Globus pallidus (tissue), 1 donor: ENCODE measurements around the gene THBS2.
A peak's percentile ranks its signal among the peaks of the same experiment; 100 is the strongest.
"Not testable (repeated sequence)": the region's sequence is repeated elsewhere in the genome, so short reads cannot be mapped to it uniquely, and the experiment has no call there.

Source experiments
- DNase-seq: peaks from one replicate; pipeline ENCODE4 v3.0.0-alpha.2; 2015; ENCODE audit warnings: low spot score

Gene THBS2

DNA sequence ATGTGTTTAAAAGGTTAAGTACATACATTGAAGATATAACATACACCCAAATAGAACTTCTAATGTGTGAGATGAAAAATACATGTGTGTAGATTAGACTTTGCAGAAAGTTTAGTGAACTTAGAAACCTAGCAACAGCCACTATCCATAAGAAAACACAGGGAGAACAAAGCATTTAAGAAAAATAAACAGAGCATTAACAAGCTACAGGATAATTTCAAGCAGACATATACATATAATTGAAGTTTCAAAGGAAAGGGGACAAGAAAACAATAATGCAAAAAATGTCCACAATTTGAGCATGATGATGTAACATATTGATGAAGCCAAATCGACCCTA is 18.2 kb upstream of the THBS2 start:
- DNase-seq, result no peak

DNA sequence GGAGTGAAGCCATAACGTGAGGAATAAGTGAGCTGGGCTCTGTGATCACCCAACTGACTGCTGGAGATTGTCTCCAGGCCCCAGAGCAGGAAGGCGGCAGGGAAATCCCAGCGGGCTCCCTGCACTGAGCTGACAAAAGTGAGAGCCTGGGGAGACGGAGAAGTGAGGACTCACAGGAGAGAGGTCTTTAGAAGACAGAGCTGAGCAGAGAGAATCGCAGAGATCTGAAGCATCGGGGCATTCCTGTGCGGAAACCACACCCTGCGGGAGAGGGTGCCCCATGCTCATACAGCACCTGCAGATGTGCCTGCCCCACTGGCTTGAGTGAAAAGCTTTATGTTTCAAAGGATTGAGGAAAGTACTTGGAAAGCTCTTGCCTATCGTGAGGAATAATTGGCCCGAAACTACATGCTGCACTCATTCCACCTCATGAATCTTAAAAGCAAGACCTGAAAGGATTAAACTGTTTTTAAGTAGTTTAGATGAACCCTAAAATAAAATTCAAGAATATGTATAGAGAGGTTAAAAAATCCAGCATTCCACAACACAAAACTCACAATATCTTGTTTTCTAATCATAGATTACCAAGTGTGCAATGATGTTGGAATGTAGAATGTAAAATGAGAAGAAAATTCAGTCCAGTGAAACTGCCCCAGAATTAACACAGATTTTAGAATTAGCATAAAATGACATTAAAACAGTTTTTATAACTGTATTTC is 17.7 kb upstream of the THBS2 start:
- DNase-seq, result no peak

DNA sequence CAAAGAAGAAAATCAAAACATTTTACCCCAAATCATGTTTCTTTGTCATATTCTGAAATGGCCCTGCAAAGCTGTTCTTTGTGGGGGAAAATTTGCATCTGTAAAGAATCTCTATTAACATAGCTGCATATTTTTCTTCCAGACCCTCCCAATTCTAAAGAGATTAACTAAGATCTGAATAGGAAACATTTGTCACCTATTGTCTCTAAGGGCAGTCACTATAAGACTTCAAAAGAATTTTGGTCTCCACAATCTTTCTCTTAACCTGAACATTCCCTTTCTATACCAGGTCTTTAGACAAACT is 16.4 kb upstream of the THBS2 start:
- not testable (repeated sequence) for DNase-seq

DNA sequence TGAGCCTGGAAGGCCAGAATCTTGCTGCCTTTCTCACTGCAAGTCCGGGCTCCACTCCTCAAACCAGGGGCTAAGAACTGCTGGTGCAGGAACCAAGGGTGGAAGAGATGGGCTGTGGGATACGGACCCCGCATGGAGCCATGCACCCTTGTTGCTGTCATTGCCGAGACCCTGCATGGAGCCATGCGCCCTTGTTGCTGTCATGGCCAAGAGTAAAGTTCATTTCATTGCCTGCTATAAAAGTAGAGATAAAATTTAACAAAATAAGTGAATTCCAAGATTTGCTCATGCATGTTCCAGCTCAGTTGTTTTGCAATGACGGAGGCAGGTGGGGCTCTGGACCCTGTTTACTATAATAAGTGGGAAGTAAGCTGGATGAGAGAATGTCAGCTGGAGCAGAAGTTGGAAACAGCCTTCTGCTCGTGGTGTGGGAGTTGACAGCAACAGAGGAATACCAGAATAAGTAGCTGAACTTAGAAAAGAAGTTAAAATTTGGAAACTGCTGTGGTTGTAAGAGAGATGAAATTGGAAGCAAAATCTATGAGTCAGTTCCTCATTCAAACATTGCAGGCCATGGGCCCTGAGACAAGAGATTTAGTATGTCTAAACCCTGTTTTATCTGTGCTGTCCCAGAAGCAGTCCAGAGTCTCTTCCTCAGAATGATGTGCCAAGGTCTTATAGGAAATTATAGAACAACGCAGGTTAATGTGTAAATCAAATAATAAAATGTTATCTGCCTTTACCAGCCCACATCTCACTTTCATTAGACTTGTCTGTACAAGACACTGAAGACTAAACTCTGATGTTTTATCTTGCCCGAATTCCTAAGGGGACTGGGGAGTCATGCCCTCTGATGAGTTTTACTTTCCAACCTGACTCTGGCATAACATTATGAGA is 15.8 kb upstream of the THBS2 start:
- DNase-seq, result no peak

DNA sequence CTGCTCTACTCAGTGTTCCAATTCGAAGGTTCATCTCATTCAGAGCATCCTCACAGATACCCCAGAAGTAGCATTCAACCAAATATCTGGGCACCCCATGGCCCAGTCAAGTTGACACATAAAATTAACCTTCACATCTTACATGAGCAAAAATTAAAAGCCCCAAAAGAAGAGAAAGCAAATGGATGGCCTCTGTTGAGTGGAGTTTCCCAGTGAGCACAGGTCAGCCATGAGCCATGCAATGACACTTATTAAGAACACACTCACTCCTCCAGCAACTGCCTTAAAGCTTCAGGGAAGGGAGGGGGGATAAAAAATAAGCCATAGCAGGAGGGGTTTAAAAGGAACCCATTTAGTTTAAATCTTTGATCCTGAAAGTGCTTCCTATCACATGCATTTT is 14.6 kb upstream of the THBS2 start:
- DNase-seq, result no peak

DNA sequence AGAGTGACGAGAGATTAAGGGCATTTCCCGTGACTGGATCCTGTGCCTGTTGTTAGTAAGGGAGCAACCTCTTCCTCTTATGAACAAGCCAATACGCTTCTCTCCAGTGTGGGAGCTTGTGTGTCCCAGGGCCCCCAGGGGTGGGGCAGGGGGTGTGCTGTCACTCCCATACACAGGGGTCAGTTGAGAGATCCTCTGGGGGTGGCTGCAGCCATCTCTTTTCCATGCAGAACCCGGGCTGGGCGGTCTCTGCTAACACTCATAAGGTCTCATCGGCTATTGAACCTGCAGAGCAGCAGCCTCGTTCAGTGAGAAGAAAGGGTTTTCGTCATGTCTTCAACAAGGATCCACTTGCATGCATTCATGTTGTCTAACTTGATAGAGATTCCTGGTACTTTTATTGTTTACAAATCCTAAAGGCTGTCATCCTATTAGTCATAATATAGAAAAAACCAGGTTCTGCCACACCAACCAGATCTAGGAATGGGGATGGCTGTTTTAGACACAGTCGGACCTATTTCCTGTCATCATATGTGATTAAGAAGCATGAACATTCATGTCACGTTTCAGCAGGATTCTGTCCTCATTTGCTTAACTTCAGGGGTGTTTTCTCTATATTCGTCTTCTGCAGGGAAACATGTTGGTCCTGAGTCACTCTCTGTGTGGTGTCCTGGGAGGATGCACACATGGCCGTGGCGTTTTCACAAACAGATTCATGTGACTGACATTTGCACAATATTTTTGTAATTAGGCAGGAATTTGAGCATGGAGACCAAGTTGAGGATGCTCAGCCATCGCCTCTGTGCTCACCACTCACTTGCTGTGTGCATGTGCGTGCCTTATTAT is 13.3 kb upstream of the THBS2 start:
- DNase-seq, result no peak

DNA sequence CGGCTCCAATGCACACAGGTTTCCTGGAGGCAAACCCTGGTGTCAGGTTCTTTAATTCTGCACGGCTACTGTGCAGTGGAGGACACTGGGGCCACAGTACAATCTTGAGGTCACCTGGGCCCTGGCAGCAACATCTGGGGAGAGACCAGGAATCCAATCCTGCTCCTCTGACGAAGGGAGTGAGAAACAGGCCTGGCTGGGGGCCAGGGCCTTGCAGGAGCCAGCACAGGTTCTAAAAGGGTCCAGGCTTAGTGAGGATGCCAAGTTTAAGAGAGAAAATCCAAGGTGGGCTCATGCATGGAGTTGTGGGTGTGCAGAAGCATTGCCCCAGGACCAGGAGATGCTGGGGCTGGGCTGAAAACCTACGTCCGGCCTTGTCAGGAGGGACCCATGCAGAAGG is 12.6 kb upstream of the THBS2 start:
- no peak for DNase-seq

DNA sequence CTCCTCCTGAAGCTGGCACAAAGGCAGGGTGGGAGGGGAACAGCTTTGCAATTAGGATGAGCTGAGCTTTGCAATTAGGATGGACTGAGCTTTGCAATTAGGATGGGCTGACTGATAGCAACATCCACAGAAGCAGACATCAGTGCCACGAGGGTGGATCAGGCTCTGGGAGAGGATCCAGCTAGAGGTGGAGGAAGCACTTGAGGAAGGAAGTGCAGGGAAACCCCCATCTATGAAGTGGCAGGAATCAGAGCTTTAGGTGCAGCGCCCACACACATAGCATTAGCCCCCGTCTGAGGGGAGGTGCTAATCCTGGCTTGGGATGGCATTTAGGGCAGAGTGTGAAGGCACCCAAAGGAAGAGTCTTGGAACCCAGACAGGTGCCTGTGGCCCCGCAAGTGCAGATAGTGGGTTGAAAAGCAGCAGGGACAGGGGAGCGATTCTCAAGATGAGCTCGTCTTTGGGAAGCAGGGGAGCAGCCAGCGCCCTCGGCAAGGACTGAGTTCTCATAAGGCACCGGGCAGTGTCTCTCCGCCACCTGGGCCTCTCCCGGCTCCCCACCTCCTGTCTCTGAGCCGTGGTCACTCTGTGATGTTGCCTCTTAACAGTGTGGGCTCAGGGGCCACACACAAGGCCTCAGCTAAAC is 12.0 kb upstream of the THBS2 start:
- DNase-seq, result no peak

DNA sequence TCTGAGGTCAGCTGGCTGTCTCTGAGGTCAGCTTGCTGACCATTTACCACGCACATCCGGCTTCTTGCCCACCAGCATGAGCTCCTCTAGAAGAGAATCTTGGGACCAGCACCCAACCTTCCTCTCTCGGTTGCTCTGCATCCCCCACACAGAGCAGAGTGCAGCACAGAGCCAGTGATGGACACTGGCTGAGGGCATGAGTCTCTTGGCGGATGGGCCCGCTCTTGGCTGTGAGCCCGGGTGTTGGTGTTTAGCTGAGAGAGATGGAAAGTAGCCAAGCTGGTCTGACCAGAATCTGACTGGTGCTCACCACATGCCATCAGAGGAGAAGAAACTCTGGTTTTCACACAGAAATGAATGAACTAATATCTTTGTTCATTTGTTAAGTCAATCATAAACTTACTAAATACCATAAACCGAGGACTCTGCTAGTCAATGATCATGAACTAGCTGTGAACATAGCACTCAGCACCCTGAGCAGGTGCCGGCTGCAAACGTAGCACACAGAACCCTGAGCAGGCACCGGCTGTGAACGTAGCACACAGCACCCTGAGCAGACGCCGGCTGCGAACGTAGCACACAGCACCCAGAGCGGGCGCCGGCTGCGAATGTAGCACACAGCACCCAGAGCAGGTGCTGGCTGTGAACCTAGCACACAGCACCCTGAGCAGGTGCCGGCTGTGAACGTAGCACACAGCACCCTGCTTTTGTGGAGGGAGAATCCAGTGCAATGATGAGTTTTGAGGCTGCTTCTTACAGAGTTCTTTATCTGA is 10.4 kb upstream of the THBS2 start:
- peak; percentile 49 for DNase-seq

DNA sequence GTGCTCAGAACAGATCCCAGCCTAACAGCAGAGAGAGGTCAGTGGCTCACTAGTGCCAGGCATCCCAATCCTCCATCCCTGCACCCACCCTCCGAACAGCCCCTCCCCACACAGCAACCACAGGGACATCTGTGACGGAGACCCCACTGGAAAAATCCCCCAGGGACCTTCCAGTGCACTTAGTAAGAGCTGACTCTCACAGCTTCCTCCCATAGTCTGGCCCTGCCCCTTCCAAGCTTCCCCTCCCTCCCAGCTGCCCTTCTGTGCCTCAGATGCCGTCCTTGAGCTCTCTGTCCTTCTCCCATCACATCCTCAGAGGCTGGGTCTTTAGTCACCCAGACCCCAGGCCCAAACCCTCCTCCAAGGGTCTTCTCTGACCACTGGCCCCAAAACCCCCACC is 9.7 kb upstream of the THBS2 start:
- no peak for DNase-seq

DNA sequence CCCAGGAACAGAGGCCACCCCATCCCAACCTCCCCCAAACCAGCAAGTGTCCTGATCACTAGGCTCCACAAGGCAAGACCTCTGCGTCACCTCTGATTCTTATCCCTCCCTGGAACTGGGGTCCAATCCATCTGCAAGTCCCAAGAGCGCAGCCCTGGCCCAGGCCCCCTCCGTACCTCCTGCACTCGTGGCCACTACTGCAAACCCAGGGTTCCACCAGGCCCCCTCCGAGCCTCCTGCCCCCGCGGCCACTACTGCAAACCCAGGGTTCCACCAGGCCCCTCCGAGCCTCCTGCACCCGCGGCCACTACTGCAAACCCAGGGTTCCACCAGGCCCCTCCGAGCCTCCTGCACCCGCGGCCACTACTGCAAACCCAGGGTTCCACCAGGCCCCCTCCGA is 9.0 kb upstream of the THBS2 start:
- DNase-seq, result not testable (repeated sequence)

DNA sequence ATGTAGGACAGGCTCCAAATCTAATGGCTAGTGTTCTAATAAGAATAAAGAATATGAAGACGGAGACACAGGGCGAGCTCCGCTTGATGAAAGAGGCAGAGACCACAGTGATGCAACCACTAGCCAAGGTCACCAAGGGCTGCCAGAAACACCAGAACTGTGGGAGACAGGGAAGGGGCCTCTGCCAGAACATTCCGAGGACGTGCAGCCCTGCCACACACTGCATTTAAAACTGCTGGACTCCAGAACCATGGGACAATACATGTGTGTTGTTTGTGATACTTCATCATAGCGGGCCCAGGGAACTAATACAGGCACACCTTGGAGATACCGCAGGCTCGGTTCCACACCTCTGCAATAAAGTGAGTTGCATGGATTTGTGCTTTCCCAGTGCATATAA is 2.9 kb upstream of the THBS2 start:
- DNase-seq, result no peak

DNA sequence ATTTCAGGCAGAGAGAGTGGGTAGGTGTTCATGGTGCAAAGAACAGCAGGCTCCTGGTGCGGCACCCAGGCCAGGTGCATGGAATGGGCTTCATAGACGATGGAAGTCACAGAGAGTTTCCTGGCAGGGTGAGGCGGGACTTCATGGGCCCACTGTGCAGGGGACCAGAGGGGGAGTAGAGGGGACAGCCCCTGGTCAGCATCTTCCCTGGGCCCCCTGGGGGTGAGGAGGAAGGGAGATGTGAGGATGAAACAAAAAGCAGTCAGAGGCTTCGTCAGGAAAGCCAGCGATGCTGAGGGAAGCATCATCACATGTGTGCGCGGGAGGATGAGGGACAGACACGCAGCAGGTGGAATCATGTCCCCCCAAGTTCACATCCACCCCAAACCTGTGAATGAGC is 2.4 kb upstream of the THBS2 start:
- DNase-seq, result no peak

DNA sequence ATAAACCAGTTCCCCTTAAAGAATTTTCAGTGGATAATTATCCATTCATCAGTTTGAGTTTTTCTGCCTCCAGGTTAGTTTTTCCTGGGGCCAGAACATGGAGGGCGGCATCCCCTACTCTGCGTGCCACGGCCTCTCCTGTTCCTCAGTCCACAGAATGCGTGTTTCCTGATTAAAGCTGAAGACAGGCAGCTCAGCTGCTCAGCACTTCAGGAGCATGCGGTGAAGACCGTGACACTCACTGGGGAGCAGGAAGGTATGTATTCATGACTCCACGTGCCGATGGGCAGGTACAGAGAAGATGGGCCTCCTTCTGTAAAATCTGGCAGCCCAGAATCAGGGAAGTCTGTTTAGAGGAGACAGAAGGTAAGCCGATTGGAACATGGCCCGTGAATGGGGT is 2.0 kb upstream of the THBS2 start:
- DNase-seq, result no peak

DNA sequence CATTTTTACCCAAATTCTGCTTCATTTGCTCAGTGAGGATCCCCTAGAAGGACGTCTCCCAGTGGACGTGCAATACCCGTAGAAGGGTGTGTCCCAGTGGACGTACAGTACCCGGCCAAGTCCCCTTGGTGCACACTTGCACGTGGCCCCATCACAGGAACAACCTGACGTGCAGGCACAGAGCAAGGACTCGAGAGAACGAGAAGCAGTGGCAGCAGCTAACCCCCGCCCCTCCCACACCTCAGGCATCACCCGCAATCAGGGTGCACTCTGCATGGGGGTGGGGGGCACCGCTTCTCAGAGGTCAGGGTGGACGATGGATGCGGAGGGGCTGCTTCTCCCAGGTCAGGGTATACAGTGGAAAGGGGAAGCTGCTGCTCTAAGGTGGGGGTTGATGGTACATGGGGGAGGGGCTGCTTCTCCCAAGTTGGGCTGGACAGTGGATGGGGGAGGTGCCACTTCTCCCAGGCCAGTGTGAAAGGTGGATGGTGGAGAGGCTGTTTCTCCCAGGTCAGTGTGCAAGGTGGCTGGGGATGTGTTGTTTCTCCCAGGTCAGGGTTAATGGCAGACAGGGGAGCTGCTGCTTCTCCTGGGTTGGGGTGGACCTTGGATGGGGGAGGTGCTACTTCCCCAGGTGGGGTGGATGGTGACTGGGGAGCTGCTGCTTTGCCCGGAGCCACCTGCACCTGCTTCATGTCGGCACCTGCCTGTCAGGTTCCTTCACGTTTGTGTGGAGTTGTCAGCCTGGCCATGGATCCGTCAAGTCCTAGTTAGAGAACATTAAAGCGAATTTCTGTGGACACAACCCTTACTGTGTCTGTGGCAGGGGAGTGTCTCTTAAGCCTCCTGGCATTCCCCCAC is 1.0 kb upstream of the THBS2 start:
- DNase-seq, result no peak

DNA sequence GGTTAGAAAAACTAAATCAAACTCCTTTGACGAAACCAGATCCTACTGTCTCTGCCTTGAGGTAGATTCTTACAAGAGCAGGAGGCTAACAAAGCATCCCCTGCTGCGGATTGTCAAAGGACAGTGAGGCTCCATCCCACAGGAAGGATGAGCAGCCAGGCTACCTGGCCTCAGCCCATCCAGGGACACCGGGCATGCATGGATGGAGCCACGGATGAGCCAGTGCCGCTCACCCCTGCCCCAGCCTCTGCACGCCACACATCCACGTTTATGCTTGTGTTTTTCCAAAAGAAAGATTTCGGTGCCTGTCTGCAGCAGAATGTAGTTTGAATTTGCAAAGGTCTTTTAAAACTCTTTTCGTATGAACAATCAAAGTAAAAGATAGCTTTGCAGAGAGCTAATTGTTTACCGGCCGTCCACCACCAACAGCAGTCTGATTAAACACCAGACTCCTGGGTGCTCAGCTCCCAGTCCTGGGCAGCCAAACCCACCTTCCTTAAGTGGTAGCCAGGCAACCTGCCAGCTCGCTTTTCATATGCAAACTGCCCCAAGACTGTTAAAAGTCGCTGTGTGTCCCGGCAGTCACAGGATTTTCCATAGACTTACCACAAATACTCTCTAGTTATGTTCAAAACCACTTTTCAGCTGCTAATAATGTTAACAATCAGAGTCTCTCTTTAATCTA is 999 bp downstream of the THBS2 start:
- DNase-seq, result peak; percentile 76

DNA sequence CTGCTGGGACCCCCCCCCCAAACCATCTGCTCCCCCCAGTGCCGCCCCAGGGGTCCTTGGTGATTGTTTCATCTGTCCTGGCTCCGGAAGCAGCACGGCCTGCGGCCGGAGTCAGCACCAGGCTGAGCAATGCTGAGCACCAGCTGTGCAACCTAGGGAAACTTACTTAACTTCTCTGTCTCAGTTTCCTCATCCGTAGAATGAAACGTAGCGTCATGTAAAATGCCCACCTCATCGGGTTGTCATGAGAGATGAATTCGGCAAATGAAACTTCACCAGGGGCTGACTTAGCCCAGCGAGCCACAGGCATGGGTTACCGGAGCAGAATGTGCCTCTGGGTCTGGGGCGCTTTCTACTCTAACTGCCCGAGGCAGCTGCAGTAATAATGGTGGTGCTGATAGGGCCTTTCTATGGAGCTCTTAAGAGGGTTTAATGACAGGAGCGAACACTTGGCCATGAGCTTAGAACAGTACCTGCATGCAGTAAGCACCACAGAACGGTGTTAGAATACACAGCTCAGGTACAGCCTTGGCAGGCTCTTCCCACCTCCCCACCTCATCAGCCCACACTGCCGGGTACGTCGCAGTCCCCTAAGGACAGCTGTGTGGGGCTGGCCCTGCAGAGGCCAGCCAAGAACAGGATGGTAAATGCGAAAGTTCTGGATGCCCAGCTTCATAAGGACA is 1.7 kb downstream of the THBS2 start:
- peak; percentile 41 for DNase-seq

DNA sequence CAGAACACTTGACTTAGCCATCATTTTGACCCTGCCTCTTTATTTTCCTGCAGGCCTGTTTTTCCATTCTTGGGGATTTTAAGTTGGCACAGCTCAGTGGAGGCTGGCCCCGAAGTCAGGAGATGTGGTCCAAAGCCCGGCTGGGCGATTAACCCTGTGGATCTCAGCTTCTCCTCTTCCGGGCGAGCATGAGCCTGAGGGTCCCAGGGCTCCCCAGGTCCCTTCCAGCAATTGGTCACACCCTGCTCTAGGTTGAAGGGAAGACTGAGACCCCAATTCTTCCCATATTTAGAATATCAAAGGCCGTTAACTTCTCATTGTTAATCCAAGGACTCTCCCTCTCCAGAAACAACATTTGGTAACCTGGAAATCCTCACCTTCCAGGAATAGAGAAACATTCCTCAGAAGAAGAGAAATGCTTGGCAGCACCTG is 2.3 kb downstream of the THBS2 start:
- DNase-seq, result peak; percentile 80

DNA sequence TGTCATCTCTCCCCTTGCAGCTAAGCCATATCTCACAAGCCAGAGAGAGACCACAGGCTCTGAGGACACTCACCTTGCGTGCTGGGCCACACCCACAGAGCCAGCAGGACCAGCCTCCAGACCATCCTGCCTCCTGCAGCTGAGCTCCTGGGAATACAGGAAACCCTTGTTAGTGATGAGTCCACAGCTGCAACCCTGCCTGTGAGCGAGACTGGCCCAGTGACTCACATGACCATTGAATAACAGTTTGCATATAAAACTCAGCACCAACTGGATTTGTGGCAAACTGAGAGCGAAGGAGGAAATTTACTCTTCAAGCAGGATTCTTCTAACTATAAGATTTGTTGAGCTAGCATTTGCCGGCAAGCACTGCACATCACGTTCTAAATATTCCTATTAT is 3.0 kb downstream of the THBS2 start:
- DNase-seq, result peak; percentile 96
